GM12878 (cell line): ENCODE results near the gene FILIP1L. TPM values are rescaled to one million over a fixed set of nuclear protein-coding genes. Genes with fewer than 3 reads are reported as not detected.

Experiments used
- ATAC-seq: fragments of 200-7000 bp; cut with Tn5 transposase; 3 replicates; pipeline ENCODE4 v1.9.1; 2020; ENCODE audit warnings: mild to moderate bottlenecking, moderate library complexity
- BruUV-seq: library from RNA; stranded (reverse); fragments of 400-500 nt; replicated peaks from 2 replicates; lab custom pipeline; 2021; lab: Mats Ljungman, UMichigan
- CTCF ChIA-PET: fragments of 300-600 bp; sonication (Branson Sonifier 250); formaldehyde crosslinking; extraction: SDS; loops from one replicate; lab custom pipeline; 2021; ENCODE audit warnings: inconsistent platforms; lab: Yijun Ruan, JAX
- POLR2A ChIA-PET: fragments of 350-600 bp; formaldehyde crosslinking; extraction: SDS; loops from one replicate; lab custom pipeline; 2021; ENCODE audit warnings: inconsistent platforms; lab: Charles Lee
- RAD21 ChIA-PET: fragments of 300-600 bp; sonication (Branson Sonifier 250); formaldehyde crosslinking; loops from one replicate; lab custom pipeline; 2023; ENCODE audit warnings: antibody characterized with exemption; ENCODE audit not compliant: unreplicated experiment; lab: Charles Lee
- SMC1A ChIA-PET: fragments of 300-600 bp; sonication (Branson Sonifier 250); formaldehyde crosslinking; loops from one replicate; lab custom pipeline; 2023; ENCODE audit not compliant: unreplicated experiment, uncharacterized antibody; lab: Charles Lee
- DNase-seq: peaks from one replicate; pipeline ENCODE4 v3.0.0-alpha.2; 2011; ENCODE audit warnings: low read depth, low spot score
- FAIRE-seq: peaks from 3 replicates; lab custom pipeline; 2011; peaks lifted over from hg19 to GRCh38; lab: Jason Lieb, UNC
- H2AFZ ChIP-seq: 2 replicates; pipeline ENCODE4 v1.6.0; 2011; ENCODE audit warnings: low read depth, low read length, control low read depth; ENCODE audit not compliant: control insufficient read depth
- H3K27ac ChIP-seq: 2 replicates; pipeline ENCODE4 v1.5.1; 2011; ENCODE audit warnings: control low read depth; ENCODE audit not compliant: control insufficient read depth, insufficient read depth
- H3K27me3 ChIP-seq, 2 experiments: replicated peaks in 1 of 2; 2 replicates each; pipeline versions ENCODE4 v1.6.0 to v1.6.1; 2011; ENCODE audit warnings: low read length in 1 of 2; ENCODE audit not compliant: control insufficient read depth in 2 of 2, insufficient read depth in 2 of 2
- H3K36me3 ChIP-seq, 2 experiments: 2 replicates each; pipeline ENCODE4 v1.5.1; 2011; ENCODE audit warnings: low read length in 1 of 2; ENCODE audit not compliant: control insufficient read depth in 2 of 2, insufficient read depth in 2 of 2
- H3K4me1 ChIP-seq: 2 replicates; pipeline ENCODE4 v1.6.1; 2011; ENCODE audit warnings: mild to moderate bottlenecking, low read length, moderate library complexity, mixed read lengths; ENCODE audit not compliant: control insufficient read depth, insufficient read depth
- H3K4me2 ChIP-seq: 2 replicates; pipeline ENCODE4 v1.6.0; 2011; ENCODE audit warnings: control low read depth; ENCODE audit not compliant: control insufficient read depth, insufficient read depth
- H3K4me3 ChIP-seq: fragments of 200-600 bp; sonication (generic); 2 replicates; pipeline ENCODE4 v1.5.1; 2016
- H3K79me2 ChIP-seq: 2 replicates; pipeline ENCODE4 v1.6.0; 2011; ENCODE audit warnings: low read length; ENCODE audit not compliant: control insufficient read depth, insufficient read depth
- H3K9ac ChIP-seq: 2 replicates; pipeline ENCODE4 v1.8.0; 2011; ENCODE audit warnings: low read length, control low read depth, mixed read lengths; ENCODE audit not compliant: control insufficient read depth, insufficient read depth
- H3K9me3 ChIP-seq: replicated peaks from 3 replicates; pipeline ENCODE4 v1.5.1; 2011; ENCODE audit warnings: mild to moderate bottlenecking, low read length; ENCODE audit not compliant: control insufficient read depth, insufficient read depth
- H4K20me1 ChIP-seq: 2 replicates; pipeline ENCODE4 v1.6.0; 2011; ENCODE audit not compliant: control insufficient read depth, insufficient read depth
- ASH2L ChIP-seq: fragments of 300-600, 200-600 bp; sonication (generic); IDR thresholded peaks from 2 replicates; pipeline ENCODE4 v1.6.1; 2017; ENCODE audit warnings: low read depth, mild to moderate bottlenecking, borderline replicate concordance
- ATF3 ChIP-seq: IDR thresholded peaks from 2 replicates; pipeline ENCODE4 v1.6.1; 2011; ENCODE audit warnings: low read depth, mild to moderate bottlenecking, low read length, moderate library complexity, borderline replicate concordance; ENCODE audit errors: extremely low read depth
- BCL11A ChIP-seq: IDR thresholded peaks from 2 replicates; pipeline ENCODE4 v1.6.1; 2011; ENCODE audit warnings: low read depth, low read length
- BCLAF1 ChIP-seq: fragments of 450-650 bp; IDR thresholded peaks from 2 replicates; pipeline ENCODE4 v1.6.1; 2017; ENCODE audit warnings: antibody characterized with exemption, mild to moderate bottlenecking, moderate library complexity
- CBFB ChIP-seq: IDR thresholded peaks from 2 replicates; pipeline ENCODE4 v1.6.1; 2016; ENCODE audit warnings: antibody characterized with exemption, low read depth
- CBX3 ChIP-seq: fragments of 200-600 bp; sonication (generic); IDR thresholded peaks from 2 replicates; pipeline ENCODE4 v1.6.1; 2016; ENCODE audit warnings: low read depth, borderline replicate concordance
- CBX5 ChIP-seq: sonication (generic); IDR thresholded peaks from 2 replicates; pipeline ENCODE4 v1.6.1; 2016; ENCODE audit warnings: low read depth, moderate library complexity, mild to moderate bottlenecking, inconsistent platforms
- CTCF ChIP-seq, 3 experiments: IDR thresholded peaks in 2 of 3; conservative IDR thresholded peaks in 1 of 3; 2 replicates each; pipeline ENCODE4 v1.5.1; 2011; ENCODE audit warnings: low read depth in 3 of 3, low read length in 3 of 3, mild to moderate bottlenecking in 3 of 3, control low read depth in 2 of 3, moderate library complexity in 2 of 3, inconsistent platforms in 1 of 3, mixed read lengths in 1 of 3; ENCODE audit not compliant: control insufficient read depth in 2 of 3, insufficient read depth in 1 of 3; ENCODE audit errors: extremely low read depth in 1 of 3
- DPF2 ChIP-seq: fragments of 450-650 bp; IDR thresholded peaks from 2 replicates; pipeline ENCODE4 v1.6.1; 2017; ENCODE audit warnings: mild to moderate bottlenecking
- EED ChIP-seq: sonication (generic); IDR thresholded peaks from 2 replicates; pipeline ENCODE4 v1.6.1; 2016; ENCODE audit warnings: antibody characterized with exemption, low read depth
- HDAC2 ChIP-seq: fragments of 200-600 bp; sonication (generic); IDR thresholded peaks from 2 replicates; pipeline ENCODE4 v1.6.1; 2017
- HDGF ChIP-seq: fragments of 450-650 bp; IDR thresholded peaks from 2 replicates; pipeline ENCODE4 v1.6.1; 2016; ENCODE audit warnings: antibody characterized with exemption
- KAT2A ChIP-seq: conservative IDR thresholded peaks from 2 replicates; pipeline ENCODE4 v1.6.1; 2011; ENCODE audit warnings: low read depth, low read length; ENCODE audit not compliant: control insufficient read depth
- MTA3 ChIP-seq: IDR thresholded peaks from 2 replicates; pipeline ENCODE4 v1.6.1; 2012; ENCODE audit warnings: low read length, inconsistent platforms, borderline replicate concordance
- SMAD5 ChIP-seq: IDR thresholded peaks from 2 replicates; pipeline ENCODE4 v1.6.1; 2016; ENCODE audit warnings: antibody characterized with exemption, low read depth
- WRNIP1 ChIP-seq: IDR thresholded peaks from 2 replicates; pipeline ENCODE4 v1.6.1; 2011; ENCODE audit warnings: low read depth, low read length, improper control_type of control experiment, borderline replicate concordance
- ZNF24 ChIP-seq: fragments of 450-650 bp; IDR thresholded peaks from 2 replicates; pipeline ENCODE4 v1.6.1; 2017; ENCODE audit warnings: antibody characterized with exemption, mild to moderate bottlenecking
- ZNF274 ChIP-seq: IDR thresholded peaks from one replicate; pipeline ENCODE4 v1.8.0; 2011; ENCODE audit not compliant: insufficient read length, insufficient read depth
- WGBS: methylation state at CpG from one replicate; pipeline ENCODE4 v1.1.6; 2016; ENCODE audit warnings: low lambda C conversion rate; ENCODE audit not compliant: insufficient replicate concordance, insufficient coverage; ENCODE audit errors: missing lambda C conversion rate; 5-methylcytosine and 5-hydroxymethylcytosine counted together
- in situ Hi-C: fragments of 300-500 bp; cut with MboI; formaldehyde crosslinking; loops from 9 replicates; pipeline ENCODE4 v1.14.3; 2018; ENCODE audit warnings: mixed read lengths
- intact Hi-C: fragments of 100-400 bp; cut with micrococcal nuclease; formaldehyde crosslinking; loops from one replicate; pipeline ENCODE4 v1.14.2; 2022; ENCODE audit not compliant: unreplicated experiment
- polyA plus RNA-seq, 11 experiments: library from polyadenylated mRNA; depleted of rRNA in 4 of 11; unstranded in 6 of 11; stranded (reverse) in 5 of 11; fragments of >200 nt; fragmentation: Nextera tagmentation in 4 of 11; fragmentation: Illumina TruSeq in 1 of 11; extraction: Ambion mirVana in 4 of 11; extraction: Trizol in 1 of 11; gene quantifications; 1 replicate in 1 of 11; 2 replicates in 10 of 11; pipeline versions ENCODE4 v1.2.1 to v1.2.3, GENCODE V29; 2011 to 2016; ENCODE audit warnings: inconsistent platforms in 2 of 11, missing spikeins in 2 of 11, low read depth in 1 of 11
- total RNA-seq, 4 experiments: library from RNA; depleted of rRNA in 3 of 4; stranded (reverse); fragments of >200 nt in 3 of 4; fragmentation: Illumina TruSeq in 1 of 4; extraction: Trizol in 1 of 4; gene quantifications; 2 replicates each; pipeline versions ENCODE4 v1.2.1 to v1.2.3, GENCODE V29; 2013 to 2021

The FILIP1L gene
- total and polyA plus RNA-seq, 10 of the 15 experiments (the other 5 are each of a cell fraction or from before 2014, with no cell fraction given) = 0.24 to 6.1 (median 3.5) TPM

- under 1% methylated on average over 15 of the region's 15 CpGs for WGBS
- TSS peak; percentile 96 for BruUV-seq
- FAIRE-seq = no peak
- SMC1A ChIA-PET = interaction anchor here (1.0 to 1.2 kb wide), 2 partner anchors 11 to 15 kb away, joined by 3 to 4 read pairs; no protein-coding TSS in a partner anchor
- Histone ChIP-seq H3K4me3 (peak overlapping the region; percentile 75), H3K4me1 (no peaks in the 10 kb centered on the region), H3K27me3 (no peaks in the 10 kb centered on the region), H3K9ac (peak overlapping the region; percentile 89), H3K27ac (peak overlapping the region; percentile 99), H4K20me1 (no peaks in the 10 kb centered on the region), H3K36me3 (peaks cover 0 to 4% of the 10 kb centered on the region in 2 experiments; a peak in 1 of 4 replicates), H3K9me3 (no peaks in the 10 kb centered on the region), H2AFZ (peak overlapping the region; percentile 99), H3K79me2 (peaks cover 20% of the 10 kb centered on the region), H3K4me2 (peak overlapping the region; percentile 87)
- in situ Hi-C loops = no loop called here
- intact Hi-C loops = no loop called here
- CTCF ChIA-PET = interaction anchor here (0.8 to 1.8 kb wide), 4 partner anchors 8 to 252 kb away, joined by 4 to 19 read pairs (median 10); no protein-coding TSS in a partner anchor
- DNase-seq = no peak
- RAD21 ChIA-PET = interaction anchor here (0.8 kb wide), 1 partner anchor 437 kb away, joined by 4 read pairs; no protein-coding TSS in a partner anchor
- ATAC-seq = no peak; the same call in 2 of the 3 replicates
- POLR2A ChIA-PET = interaction anchor here (1.0 kb wide), 2 partner anchors 103 to 313 kb away, joined by 3 read pairs; no protein-coding TSS in a partner anchor
- no peak for TF ChIP-seq CBX5
- no peak for TF ChIP-seq CTCF (IDR thresholded peaks at IDR 0.05 in 2 of 3, conservative IDR thresholded peaks at IDR 0.05 in 1 of 3; ENCODE audit: control insufficient read depth in 2 of 3, extremely low read depth in 1 of 3, insufficient read depth in 1 of 3, low read depth in 3 of 3, low read length in 3 of 3)
- TF ChIP-seq WRNIP1 = no peak
- TF ChIP-seq KAT2A = no peak
- TF ChIP-seq HDAC2 = no peak
- peak; percentile 14; the same call in 1 of the 2 replicates for TF ChIP-seq ATF3
- TF ChIP-seq BCLAF1 = no peak
- TF ChIP-seq ZNF274 = no peak
- no peak for TF ChIP-seq SMAD5
- TF ChIP-seq CBX3 = no peak
- TF ChIP-seq CBFB = no peak
- TF ChIP-seq ASH2L = no peak
- peak; percentile 74; the same call in 1 of the 2 replicates for TF ChIP-seq MTA3
- no peak for TF ChIP-seq HDGF
- TF ChIP-seq BCL11A = no peak
- TF ChIP-seq DPF2 = no peak
- no peak for TF ChIP-seq EED
- TF ChIP-seq ZNF24 = no peak
These were observed 297.3 kb downstream of the FILIP1L start for GRCh38 chr3:99817047-99817436.
